ENCODE results near the gene KDM1B.

The KDM1B gene

DNA sequence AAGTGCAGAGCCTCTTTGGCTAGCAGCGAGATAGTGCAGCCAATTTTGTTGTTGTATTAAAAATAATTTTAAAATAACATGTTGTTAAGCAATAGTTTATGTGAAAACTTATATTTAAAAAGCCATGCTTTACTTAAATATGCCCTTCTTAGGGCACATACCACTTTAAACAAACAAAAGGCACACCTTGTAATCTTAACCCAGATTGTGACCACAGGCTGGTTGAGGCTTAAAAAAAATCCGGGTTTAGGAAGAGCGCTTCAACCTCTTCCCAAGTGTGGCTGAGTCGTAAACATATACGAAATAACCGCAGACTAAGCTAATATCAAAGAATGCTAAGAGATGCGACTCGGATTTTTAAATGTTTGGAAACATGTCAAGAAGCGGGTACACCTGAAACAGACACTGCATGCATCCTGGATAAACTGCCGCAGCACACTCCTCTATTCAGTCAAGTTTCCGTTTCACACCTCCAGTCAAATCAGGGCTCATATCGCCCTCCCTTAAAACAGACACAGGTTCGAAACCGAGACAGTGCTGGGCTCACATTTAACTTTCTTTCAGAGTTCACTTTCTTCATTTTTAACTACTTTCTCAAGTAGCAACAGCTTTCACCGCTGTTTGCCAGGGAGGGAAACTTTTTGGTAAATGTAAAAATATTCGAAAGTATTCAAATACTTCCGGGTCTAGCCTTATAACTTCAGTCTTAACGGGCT is 107.6 kb downstream of the KDM1B start:
- peak; percentile 12 for DNase-seq (ENCODE audit: low read depth)

- DNase-seq (ENCODE audit: low read depth): no peak
Measured at GRCh38 chr6:18263418-18264218, 108.4 kb downstream of the KDM1B start.

DNA sequence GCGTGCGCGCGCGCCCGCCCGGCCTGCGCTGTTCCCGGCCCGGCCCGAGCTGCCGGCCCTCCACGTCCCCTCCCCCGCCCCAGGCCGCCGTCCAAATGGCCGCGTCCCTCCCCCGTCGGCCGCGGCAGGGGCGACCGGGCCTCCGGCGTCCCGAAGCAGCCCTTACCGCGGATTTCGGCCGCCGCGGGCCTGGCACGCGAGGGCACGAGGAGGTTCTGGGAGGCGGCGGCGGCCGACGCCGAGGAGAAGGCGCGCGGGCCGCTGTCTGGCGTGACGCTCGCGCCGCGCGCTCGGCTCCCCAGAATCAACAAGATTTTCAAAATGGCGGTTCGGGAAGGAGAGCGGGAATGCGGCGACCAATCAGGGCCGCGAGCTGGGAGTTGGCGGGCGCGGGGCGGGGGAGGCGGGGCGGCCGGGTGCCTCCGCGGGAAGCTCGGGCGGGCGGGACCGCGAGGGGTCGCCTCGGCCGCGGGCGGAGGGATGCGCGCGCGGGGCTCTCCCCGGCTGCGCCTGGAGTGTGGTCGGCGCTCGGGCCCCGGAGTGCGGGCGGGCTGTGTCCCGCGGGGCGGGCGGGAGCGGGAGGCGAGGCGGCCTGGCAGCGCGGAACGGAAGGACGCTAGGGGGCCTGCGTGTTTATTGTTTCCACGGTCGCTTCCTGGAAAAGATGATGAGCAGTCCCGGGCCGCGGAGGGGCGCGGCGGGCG is 109.1 kb downstream of the KDM1B start, which contains the start of gene DEK:
TSS of gene DEK (minus strand) at position 312 of the 704 bp plus-strand sequence. CDS start 543 bp downstream, outside the sequence.
- DNase-seq (ENCODE audit: low read depth): peak; percentile 76

- DNase-seq (ENCODE audit: low read depth): no peak
Measured at GRCh38 chr6:18264923-18265377, 109.7 kb downstream of the KDM1B start.

- DNase-seq (ENCODE audit: low read depth): no peak
Measured at GRCh38 chr6:18265787-18266522, 110.7 kb downstream of the KDM1B start.

GRCh38 chr6:18266523-18266912 is 111.3 kb downstream of the KDM1B start:
- no peak for DNase-seq (ENCODE audit: low read depth)

- DNase-seq (ENCODE audit: low read depth): no peak
Measured at GRCh38 chr6:18268066-18268465, 112.8 kb downstream of the KDM1B start.

GRCh38 chr6:18269253-18269652 is 114.0 kb downstream of the KDM1B start:
- no peak for DNase-seq (ENCODE audit: low read depth)

DNA sequence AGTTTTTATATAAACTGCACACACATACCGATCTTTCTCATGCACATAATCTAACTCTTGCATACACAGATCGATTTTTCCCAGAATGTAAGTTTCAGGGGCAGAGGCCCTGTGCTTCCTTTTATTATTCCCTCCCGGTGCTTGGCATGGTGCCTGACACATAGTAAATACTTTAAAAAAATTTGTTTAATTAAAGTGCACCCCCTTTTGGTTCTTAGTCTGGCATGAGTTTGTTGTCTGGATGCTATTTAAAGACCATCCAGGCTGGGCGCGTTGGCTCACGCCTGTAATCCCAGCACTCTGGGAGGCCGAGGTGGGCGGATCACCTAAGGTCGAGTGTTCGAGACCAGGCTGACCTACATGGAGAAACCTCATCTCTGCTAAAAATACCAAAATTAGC is 114.5 kb downstream of the KDM1B start:
- DNase-seq (ENCODE audit: low read depth): no peak

- no peak for DNase-seq (ENCODE audit: low read depth)
Measured at GRCh38 chr6:18270216-18270615, 115.0 kb downstream of the KDM1B start.
